ENCODE results near the gene FNTB.
A peak's percentile ranks its signal among the peaks of the same experiment; 100 is the strongest.

FNTB gene

GRCh38 chr14:64974563-64974962, 12.1 kb upstream of the FNTB start:
- H3K4me3 ChIP-seq (replicated peaks in 1 of 2; ENCODE audit: low read depth in 2 of 2, low read length in 2 of 2), result no peak overlapping the region
- DNase-seq (ENCODE audit: low read depth in 2 of 2), result no peak
- no peak for TF ChIP-seq CTCF (IDR thresholded peaks at IDR 0.05; ENCODE audit: low read depth, low read length)

GRCh38 chr14:64979336-64980074, 7.2 kb upstream of the FNTB start:
- no peak for TF ChIP-seq CTCF (IDR thresholded peaks at IDR 0.05; ENCODE audit: low read depth, low read length)
- H3K4me3 ChIP-seq (replicated peaks in 1 of 2; ENCODE audit: low read depth in 2 of 2, low read length in 2 of 2), result no peak overlapping the region
- DNase-seq (ENCODE audit: low read depth in 2 of 2), result peak; percentile 23

- peak overlapping the region; percentile 2 to 31 for H3K4me3 ChIP-seq (replicated peaks in 1 of 2; ENCODE audit: low read depth in 2 of 2, low read length in 2 of 2)
- peak; percentile 77 to 79 for DNase-seq (ENCODE audit: low read depth in 2 of 2)
- peak; percentile 65 for TF ChIP-seq CTCF (IDR thresholded peaks at IDR 0.05; ENCODE audit: low read depth, low read length)
Observed at GRCh38 chr14:64983439-64984310, 3.0 kb upstream of the FNTB start.

- no peak for DNase-seq (ENCODE audit: low read depth in 2 of 2)
- H3K4me3 ChIP-seq (replicated peaks in 1 of 2; ENCODE audit: low read depth in 2 of 2, low read length in 2 of 2), result peak overlapping the region; percentile 78 to 92
- TF ChIP-seq CTCF (IDR thresholded peaks at IDR 0.05; ENCODE audit: low read depth, low read length), result no peak
Observed at GRCh38 chr14:64987438-64987767, 708 bp downstream of the FNTB start.

GRCh38 chr14:64990296-64990695, 3.6 kb downstream of the FNTB start:
- H3K4me3 ChIP-seq (replicated peaks in 1 of 2; ENCODE audit: low read depth in 2 of 2, low read length in 2 of 2), result no peak overlapping the region
- DNase-seq (ENCODE audit: low read depth in 2 of 2), result no peak
- no peak for TF ChIP-seq CTCF (IDR thresholded peaks at IDR 0.05; ENCODE audit: low read depth, low read length)

GRCh38 chr14:64990939-64991338, 4.2 kb downstream of the FNTB start:
- DNase-seq (ENCODE audit: low read depth in 2 of 2), result no peak
- TF ChIP-seq CTCF (IDR thresholded peaks at IDR 0.05; ENCODE audit: low read depth, low read length), result no peak
- no peak overlapping the region for H3K4me3 ChIP-seq (replicated peaks in 1 of 2; ENCODE audit: low read depth in 2 of 2, low read length in 2 of 2)
